Measurements from ENCODE around the gene KLC4.
"Not testable (repeated sequence)": the region's sequence is repeated elsewhere in the genome, so short reads cannot be mapped to it uniquely, and the experiment has no call there.

Gene KLC4

GRCh38 chr6:43037197-43037596, 22.2 kb upstream of the KLC4 start:
- DNase-seq, result no peak

- no peak for DNase-seq
Measured at GRCh38 chr6:43037706-43038105, 21.7 kb upstream of the KLC4 start.

- DNase-seq, result no peak
Measured at GRCh38 chr6:43038727-43039126, 20.7 kb upstream of the KLC4 start.

GRCh38 chr6:43040542-43041257, 18.7 kb upstream of the KLC4 start:
- DNase-seq, result no peak

GRCh38 chr6:43041475-43041874, 18.0 kb upstream of the KLC4 start:
- DNase-seq, result not testable (repeated sequence)

DNA sequence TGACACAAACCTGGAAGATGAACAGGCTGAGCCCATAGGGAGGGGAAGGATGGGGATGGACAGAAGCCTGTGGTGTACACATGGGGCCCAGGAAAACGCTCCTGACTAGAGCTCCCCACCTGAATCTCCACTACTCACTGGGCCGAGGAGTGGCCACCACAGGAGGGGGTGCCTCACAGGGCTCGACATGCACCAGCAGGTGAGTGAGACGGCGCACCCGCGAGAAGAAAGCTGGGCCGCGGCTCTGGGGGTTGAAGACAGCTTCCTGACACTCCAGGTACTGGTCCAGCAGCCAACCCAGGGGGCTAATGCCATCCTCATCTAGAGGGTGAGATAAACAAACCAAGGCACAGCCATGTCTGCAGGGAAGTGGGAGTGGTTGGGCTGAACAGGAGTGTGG, 16.1 kb upstream of the KLC4 start:
- DNase-seq, result no peak

GRCh38 chr6:43045371-43045930, 14.0 kb upstream of the KLC4 start:
- no peak for DNase-seq

GRCh38 chr6:43047998-43048397, 11.4 kb upstream of the KLC4 start:
- DNase-seq, result no peak

DNA sequence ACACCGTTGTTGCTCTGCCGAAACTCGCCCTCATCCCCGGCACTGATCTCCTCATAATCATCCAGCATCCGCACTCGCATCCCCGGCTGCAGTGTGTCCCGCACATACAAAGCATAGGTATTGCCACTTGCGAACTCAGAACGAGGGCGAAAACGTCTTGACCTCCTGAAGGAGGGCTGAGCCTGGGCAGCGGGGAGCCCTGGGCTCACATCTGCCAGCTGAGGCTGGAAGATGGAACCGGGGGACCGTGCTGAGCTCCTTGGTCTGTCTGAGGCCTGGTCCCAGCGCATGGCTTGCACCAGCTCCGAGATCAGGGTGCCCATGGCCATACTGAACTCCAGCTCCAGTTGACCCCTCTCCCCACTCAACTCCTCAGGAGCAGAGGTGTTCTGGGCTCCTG, 8.4 kb upstream of the KLC4 start:
- DNase-seq, result no peak

DNA sequence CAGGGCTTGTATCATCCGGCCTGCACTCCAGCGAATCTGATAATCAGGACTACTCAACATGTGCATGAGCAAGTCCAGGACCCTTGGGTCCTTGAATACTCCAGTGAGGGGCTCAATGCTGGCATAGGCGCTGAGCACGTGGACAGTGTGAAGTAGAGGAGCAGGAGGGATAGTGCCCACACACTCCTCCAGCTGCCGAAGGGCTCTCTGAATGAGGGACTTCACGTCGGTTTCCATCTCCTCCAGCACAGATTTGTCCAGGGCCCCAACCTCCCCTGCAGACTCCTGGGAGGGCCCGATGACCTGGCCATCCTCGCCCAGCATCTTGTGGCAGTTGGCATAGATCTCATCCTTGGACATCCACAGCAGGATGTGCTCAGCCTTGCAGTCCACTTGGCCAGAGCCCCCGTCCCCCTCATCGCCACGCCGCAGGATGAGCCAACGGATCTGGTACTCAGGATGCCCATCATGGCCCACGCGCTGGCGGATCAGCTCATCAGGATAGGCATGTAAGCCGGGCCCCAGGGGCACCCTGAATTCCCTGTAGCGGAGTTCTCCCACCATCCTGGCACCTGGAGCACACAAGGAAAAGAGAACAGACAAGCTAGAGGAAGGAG, 7.1 kb upstream of the KLC4 start:
- DNase-seq, result no peak

DNA sequence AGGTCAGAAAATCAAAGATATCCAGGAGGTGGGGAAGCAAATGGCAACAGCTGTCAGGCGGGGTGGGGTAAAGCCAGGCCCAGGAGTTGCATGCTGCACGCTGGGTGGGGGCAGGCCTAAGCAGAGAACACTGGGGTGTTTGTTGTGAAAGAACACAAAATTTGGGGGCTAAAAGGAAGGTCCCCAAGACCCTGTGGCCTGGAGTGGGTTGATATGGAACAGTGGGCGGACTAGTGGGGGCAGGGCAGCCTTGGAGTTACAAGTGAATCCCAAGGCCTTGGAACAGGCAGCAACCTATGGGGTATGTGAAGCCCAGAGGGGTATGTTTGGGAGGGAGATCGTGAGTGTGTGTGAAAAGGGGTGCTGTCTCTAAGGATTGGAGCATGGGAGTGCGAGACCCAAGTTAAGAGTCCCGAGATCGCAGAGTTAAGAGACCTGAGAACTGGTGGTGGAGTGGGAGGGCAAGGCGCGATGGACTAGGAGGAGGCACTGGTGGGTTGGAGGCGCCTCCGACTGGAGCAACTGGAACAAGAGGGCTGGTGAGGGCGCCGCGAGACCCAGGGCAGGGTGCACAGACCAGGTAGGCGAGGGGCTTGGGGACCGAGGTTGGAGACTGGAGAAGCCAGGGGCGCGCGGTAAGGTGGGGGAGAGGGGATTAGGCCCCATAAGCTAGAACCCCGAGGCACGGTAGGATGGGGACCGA, 6.4 kb upstream of the KLC4 start:
- no peak for DNase-seq

DNA sequence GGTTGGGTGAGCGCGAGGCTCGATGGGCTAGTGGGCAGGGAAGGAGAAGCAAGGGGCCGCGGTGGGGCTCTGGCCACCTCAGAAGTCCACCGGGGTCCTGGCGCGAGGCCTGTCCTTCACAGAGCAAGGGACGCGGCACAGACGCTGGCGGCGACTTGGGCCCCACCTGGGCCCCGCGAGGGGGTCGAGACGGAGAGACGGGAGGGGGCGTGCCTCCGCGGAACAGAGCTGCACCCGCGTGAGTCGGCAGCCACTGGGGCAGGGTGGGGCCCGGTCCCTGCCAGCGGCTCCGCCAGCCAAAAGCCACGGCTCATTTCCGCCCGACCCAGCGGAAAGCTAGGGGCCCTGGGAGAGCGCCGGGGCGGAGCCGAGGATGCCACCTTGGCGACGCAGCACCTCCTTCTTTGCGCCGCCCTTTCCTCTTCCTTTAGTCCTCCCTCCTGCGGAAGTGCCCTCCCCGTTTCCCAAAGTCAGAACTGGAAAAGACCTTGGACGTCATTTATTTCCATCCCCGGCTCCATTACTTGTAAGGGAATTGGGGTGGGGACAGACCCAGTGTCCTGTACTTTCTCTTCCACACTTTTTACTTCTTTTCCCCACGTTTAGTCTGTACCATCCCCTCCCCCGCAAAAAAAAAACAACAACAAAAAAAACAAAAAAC, 5.8 kb upstream of the KLC4 start, which contains the start of gene CUL7:
Gene CUL7, minus strand, starts transcription at position 307 of the 661 bp plus-strand sequence. CDS start 1,063 bp downstream, outside the sequence.
- peak; percentile 90 for DNase-seq

DNA sequence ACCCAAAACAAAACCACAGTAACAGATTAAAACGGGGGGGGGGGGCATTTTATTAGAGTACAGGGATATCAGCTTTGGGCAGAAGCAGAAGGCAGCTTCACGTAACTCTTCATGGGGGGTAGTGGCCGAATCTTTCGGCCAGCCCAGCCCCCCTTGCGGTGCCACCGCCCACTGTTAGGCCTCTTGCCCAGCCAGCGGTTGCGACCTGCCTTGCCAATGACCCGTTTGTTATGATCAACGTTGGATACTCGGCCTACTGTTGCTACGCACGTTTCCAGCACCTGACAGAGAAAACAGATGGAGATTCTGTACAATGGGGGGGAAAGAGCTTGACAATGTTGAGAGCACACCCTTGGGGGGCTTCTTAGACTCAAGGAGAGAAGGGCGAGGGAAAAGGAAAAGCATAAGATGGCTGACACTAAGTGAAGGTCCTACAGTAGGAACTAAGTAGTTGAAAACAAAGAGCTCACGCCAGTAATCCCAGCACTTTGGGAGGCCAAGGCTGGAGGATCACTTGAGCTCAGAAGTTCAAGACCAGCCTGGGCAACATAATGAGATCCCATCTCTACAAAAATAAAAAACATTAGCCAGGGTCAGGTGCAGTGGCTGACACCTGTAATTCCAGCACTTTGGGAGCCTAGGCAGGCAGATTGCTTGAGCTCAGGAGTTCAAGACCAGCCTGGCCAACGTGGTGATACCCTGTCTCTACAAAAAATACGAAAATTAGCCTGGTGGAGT, 5.1 kb upstream of the KLC4 start:
- no peak for DNase-seq

DNA sequence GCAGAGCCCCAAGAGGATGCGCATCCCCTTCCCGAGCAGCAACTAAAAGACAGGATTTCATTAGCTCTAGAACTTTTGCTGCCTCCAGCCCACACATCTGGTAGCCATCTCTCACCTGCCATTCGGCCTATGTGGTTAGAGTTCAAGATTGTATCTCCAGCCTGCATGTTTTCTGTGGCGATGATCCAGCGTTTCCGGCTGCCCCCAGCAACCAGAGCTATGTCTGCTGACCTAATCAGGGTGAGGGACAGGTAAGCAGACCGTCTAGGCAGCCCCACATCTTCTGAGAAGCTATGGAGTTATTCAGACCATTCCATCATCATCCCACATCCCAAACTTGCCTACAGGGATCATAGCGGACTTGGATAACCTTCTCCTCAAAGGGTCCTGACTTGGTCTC, 3.5 kb upstream of the KLC4 start:
- DNase-seq, result no peak

GRCh38 chr6:43058531-43058930, 900 bp upstream of the KLC4 start:
- DNase-seq, result no peak

- no peak for DNase-seq
Measured at GRCh38 chr6:43060034-43060754, 763 bp downstream of the KLC4 start.

DNA sequence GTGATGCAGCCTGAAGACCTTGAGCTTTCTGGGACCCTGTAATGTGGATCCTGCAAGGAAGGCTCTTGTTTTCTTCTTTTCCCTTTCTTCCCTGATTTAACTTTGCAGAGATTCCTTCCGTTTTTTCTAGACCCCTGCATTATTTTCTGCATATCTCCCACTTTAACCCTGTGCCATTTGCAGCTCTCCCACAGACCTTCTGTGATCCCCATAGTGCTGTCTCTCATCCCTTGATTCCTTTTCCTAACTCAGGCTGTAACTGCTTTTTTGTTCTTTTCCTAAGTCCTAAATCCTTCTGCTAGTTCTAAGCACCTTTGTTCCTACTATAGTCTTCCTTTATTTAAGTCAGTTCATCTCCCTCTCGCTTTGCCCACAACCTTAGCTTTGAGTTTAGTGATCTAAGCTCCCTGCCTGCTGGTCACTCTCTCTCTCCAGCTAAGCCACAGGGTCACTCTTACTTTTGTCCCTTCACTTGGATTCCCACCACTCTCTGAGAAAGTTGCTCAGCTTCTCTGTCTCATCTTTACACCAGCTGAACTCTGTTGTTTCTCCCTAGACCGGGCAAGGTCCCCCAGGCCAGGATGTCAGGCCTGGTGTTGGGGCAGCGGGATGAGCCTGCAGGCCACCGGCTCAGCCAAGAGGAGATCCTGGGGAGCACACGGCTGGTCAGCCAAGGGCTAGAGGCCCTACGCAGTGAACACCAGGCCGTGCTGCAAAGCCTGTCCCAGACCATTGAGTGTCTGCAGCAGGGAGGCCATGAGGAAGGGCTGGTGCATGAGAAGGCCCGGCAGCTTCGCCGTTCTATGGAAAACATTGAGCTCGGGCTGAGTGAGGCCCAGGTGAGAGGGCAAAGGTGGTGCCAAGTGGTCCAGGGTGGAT, 1.6 kb downstream of the KLC4 start:
- DNase-seq, result no peak

DNA sequence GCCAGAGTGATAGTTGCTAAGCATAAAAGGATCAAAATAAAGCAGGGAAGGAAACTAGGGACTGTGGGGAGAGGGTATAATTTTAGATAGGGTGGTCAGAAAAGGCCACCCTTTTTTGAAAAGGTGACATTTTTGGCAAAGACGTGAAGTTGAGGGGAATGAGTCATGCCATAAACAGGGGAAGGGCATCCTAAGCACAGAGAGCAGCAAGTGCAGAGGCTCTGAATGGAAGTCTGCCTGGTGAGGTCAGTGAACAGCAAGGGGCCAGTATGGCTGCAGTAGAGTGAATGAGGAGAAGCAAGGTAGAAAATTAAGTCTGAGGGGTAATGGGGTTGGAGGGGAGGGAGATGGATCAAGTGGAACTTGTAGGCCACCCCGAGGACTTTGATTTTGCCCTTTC, 2.4 kb downstream of the KLC4 start:
- DNase-seq, result no peak

DNA sequence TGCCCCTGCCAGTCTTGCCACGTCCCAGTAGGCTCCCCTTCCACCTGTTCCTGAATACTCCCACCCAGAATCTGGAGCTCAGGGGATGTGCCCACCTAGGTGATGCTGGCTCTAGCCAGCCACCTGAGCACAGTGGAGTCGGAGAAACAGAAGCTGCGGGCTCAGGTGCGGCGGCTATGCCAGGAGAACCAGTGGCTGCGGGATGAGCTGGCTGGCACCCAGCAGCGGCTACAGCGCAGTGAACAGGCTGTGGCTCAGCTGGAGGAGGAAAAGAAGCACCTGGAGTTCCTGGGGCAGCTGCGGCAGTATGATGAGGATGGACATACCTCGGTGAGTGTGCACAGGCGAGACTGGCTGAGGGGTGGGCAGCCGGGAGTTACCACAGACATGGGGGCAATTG, 3.4 kb downstream of the KLC4 start:
- no peak for DNase-seq

DNA sequence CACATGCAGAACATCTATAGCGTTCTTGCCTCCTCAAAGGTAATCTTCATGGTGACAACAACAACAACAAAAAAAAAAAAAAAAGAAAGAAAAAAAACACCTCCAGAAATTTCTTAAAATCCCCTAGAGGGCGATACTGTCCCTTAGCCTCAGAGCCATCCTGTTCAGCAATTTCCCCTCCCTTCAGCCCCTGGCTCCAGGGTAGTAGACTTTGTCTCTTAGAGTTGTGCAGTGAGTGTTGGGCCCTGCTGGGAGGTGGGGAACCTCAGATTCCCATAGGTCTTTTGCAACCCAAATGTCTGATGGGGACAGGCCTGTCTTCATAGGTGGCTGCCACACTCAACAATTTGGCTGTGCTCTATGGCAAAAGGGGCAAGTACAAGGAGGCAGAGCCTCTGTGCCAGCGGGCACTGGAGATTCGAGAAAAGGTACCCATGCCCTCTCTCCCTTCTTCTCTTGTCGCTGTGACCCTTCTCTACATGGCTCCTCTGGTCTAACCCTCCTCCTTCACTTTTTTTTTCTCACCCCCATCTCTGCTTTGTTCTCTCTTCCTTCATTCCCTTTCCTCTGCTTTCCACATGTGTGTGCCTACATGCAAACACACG, 10.7 kb downstream of the KLC4 start:
- DNase-seq, result peak; percentile 25
